ENCODE data around the gene ASXL1. TPM values are rescaled to one million over a fixed set of nuclear protein-coding genes. Genes with fewer than 3 reads are reported as not detected.

Gene ASXL1
- polyA plus RNA-seq, 3 donors: 1.8 to 47.1 (median 2.8) TPM

DNA sequence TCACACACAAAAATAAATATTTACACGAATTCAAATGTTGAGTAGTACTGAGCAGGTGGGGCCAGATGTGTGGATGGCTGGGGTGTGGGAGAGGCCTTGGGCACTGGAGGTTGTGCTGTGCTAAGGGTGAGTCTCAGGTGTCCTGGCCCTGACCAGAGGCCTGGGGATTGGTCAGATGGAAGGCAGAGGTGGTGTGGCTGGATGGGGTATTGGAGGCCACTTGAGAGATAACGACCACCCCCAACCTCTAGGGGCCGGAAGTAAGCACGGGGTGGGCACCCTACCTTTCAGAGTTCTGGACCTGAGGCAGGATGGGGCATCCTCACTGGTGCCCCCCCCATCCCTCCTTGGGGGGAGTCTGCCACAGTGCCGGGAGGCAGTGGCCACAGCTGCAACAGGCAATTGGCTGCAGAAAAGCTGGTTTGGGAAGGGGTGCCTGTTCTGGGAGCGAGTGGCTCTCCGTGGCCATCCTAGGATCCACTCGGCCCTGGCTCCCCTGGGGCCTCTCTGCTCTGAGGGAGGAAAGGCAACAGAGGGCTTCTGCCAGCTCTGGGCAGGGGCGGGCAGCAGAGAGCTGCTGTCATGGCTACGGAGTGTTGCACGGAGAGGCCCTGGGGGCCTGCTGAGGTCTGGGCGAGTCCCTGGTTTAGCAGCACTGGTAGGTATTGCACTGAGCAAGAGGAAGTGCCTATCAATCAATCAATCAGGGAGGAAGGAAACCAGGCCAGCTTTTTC lies 87.6 kb downstream of the ASXL1 start:
- H3K9ac ChIP-seq (ENCODE audit: insufficient read depth, low read length, poor library complexity, severe bottlenecking): no peak overlapping the region
- H3K36me3 Mint-ChIP-seq: peaks cover 54 to 58% of the 10 kb centered on the region in 2 donors

DNA sequence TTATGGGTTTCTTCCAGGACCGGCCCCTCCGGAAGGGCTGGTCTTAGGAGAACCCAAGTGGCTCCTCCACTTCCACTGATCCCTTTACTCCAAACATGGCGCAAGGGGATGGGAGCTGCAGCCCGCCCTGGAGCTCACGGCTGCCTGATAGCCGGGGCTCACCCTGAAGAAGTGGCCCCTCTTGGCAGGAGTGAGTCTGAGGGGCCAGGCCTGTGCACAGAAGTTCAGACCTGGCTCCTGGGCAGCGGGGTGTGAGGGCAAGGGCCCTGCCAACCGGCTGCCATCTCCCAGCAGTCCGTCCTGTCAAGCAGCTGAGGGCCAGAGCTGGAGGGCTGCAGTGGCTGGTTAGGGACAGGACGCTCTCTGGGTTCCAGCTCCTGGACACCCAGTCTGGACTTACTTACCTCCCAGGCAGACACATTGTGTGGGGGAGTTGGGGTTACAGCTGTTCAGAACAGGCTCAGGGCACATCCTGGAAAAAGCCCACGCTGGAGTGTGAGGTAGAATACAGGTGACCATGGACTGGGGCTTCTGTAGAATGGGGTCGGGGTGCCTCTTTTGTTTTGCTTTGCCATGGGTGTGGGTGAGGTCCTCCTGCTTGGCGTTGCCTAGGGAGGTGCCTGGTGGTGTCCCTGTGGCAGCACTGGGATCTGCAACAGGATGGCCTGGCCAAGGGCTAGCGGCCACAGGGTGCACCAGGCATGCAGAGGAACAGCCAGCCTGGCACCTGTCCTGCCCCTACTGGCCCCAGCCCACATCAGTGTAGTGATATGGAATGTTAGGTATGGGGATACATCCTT lies 88.4 kb downstream of the ASXL1 start:
- WGBS (ENCODE audit: insufficient coverage): 76% methylated on average over 12 of the region's 14 CpGs
- Mint-ChIP-seq H3K4me3 (no peak overlapping the region), H3K36me3 (peaks cover 53 to 61% of the 10 kb centered on the region in 2 donors), H3K27me3 (ENCODE audit: low read depth in 3 of 3) (peaks cover 0 to 4% (median 0%) of the 10 kb centered on the region in 3 donors), H3K4me1 (peaks cover 34% of the 10 kb centered on the region), H3K27ac (peak overlapping the region in 2 of 7 donors; percentile 5 to 27), H3K9me3 (peaks cover 0 to 2% (median 0%) of the 10 kb centered on the region in 7 donors)
- H3K4me1 ChIP-seq (ENCODE audit: control insufficient read depth in 1 of 2, insufficient read depth in 2 of 2, low read length in 2 of 2): peaks cover 23 to 26% of the 10 kb centered on the region in 2 donors
- no peak overlapping the region for H3K27ac ChIP-seq (ENCODE audit: low read depth in 1 of 2, low read length in 2 of 2)
- no peak overlapping the region for H2AFZ ChIP-seq (ENCODE audit: insufficient read depth, low read depth, low read length, poor library complexity, severe bottlenecking)
- H4K20me1 ChIP-seq (ENCODE audit: insufficient read depth, low read length): peaks cover 30% of the 10 kb centered on the region
- peaks cover 22 to 83% of the 10 kb centered on the region in 2 donors for H3K36me3 ChIP-seq (replicated peaks in 1 of 2; ENCODE audit: control insufficient read depth in 1 of 2, insufficient read depth in 2 of 2, low read length in 2 of 2)
- intact Hi-C loops (cut with micrococcal nuclease): no loop called here
- TF ChIP-seq, protein P1, sequence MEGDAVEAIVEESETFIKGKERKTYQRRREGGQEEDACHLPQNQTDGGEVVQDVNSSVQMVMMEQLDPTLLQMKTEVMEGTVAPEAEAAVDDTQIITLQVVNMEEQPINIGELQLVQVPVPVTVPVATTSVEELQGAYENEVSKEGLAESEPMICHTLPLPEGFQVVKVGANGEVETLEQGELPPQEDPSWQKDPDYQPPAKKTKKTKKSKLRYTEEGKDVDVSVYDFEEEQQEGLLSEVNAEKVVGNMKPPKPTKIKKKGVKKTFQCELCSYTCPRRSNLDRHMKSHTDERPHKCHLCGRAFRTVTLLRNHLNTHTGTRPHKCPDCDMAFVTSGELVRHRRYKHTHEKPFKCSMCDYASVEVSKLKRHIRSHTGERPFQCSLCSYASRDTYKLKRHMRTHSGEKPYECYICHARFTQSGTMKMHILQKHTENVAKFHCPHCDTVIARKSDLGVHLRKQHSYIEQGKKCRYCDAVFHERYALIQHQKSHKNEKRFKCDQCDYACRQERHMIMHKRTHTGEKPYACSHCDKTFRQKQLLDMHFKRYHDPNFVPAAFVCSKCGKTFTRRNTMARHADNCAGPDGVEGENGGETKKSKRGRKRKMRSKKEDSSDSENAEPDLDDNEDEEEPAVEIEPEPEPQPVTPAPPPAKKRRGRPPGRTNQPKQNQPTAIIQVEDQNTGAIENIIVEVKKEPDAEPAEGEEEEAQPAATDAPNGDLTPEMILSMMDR (IDR thresholded peaks at IDR 0.05): no peak
- H3K4me3 ChIP-seq (replicated peaks in 1 of 3; ENCODE audit: low read depth in 2 of 3, low read length in 3 of 3): no peak overlapping the region
- no peak overlapping the region for H3K9ac ChIP-seq (ENCODE audit: insufficient read depth, low read length, poor library complexity, severe bottlenecking)
- no peak overlapping the region for H3K4me2 ChIP-seq (replicated peaks; ENCODE audit: extremely low read depth, low read length, poor library complexity, severe bottlenecking)
- DNase-seq: no peak
- no peaks in the 10 kb centered on the region for H3K9me3 ChIP-seq (replicated peaks in 1 of 2; ENCODE audit: control insufficient read depth in 1 of 2, insufficient read depth in 1 of 2, low read length in 2 of 2)
- no peaks in the 10 kb centered on the region for H3K27me3 ChIP-seq (ENCODE audit: control insufficient read depth in 2 of 2, insufficient read depth in 2 of 2, low read length in 2 of 2)
- H3K79me2 ChIP-seq (ENCODE audit: insufficient read depth, low read length): no peaks in the 10 kb centered on the region

More for the DNA sequence above, 87.6 kb downstream of the ASXL1 start:
- peaks cover 26% of the 10 kb centered on the region for H3K4me1 Mint-ChIP-seq
- no peak for DNase-seq
- intact Hi-C loops (cut with micrococcal nuclease): no loop called here
- Histone ChIP-seq H3K27ac (ENCODE audit: low read depth in 1 of 2, low read length in 2 of 2) (no peak overlapping the region), H3K4me1 (ENCODE audit: control insufficient read depth in 1 of 2, insufficient read depth in 2 of 2, low read length in 2 of 2) (peaks cover 20 to 23% of the 10 kb centered on the region in 2 donors), H4K20me1 (ENCODE audit: insufficient read depth, low read length) (peaks cover 30% of the 10 kb centered on the region), H2AFZ (ENCODE audit: insufficient read depth, low read depth, low read length, poor library complexity, severe bottlenecking) (no peak overlapping the region), H3K27me3 (ENCODE audit: control insufficient read depth in 2 of 2, insufficient read depth in 2 of 2, low read length in 2 of 2) (no peaks in the 10 kb centered on the region), H3K4me2 (replicated peaks; ENCODE audit: extremely low read depth, low read length, poor library complexity, severe bottlenecking) (no peak overlapping the region), H3K79me2 (ENCODE audit: insufficient read depth, low read length) (no peaks in the 10 kb centered on the region), H3K9me3 (replicated peaks in 1 of 2; ENCODE audit: control insufficient read depth in 1 of 2, insufficient read depth in 1 of 2, low read length in 2 of 2) (no peaks in the 10 kb centered on the region), H3K36me3 (replicated peaks in 1 of 2; ENCODE audit: control insufficient read depth in 1 of 2, insufficient read depth in 2 of 2, low read length in 2 of 2) (peaks cover 22 to 83% of the 10 kb centered on the region in 2 donors), H3K4me3 (replicated peaks in 1 of 3; ENCODE audit: low read depth in 2 of 3, low read length in 3 of 3) (no peak overlapping the region)
- 36% methylated on average over 8 of the region's 12 CpGs for WGBS (ENCODE audit: insufficient coverage)
- TF ChIP-seq, protein P1 (IDR thresholded peaks at IDR 0.05): no peak
- no peak overlapping the region for H3K4me3 Mint-ChIP-seq
- peak overlapping the region in 1 of 7 donors; percentile 39 for H3K27ac Mint-ChIP-seq
- no peaks in the 10 kb centered on the region for H3K9me3 Mint-ChIP-seq
- H3K27me3 Mint-ChIP-seq (ENCODE audit: low read depth in 3 of 3): peaks cover 0 to 4% (median 0%) of the 10 kb centered on the region in 3 donors
